ENCODE measurements around the gene TMEM247.

Gene TMEM247

GRCh38 chr2:46435353-46435752 is 44.0 kb upstream of the TMEM247 start:
- Histone ChIP-seq H3K4me3 (replicated peaks; ENCODE audit: low read depth, low read length) (no peak overlapping the region), H3K36me3 (ENCODE audit: control insufficient read depth, insufficient read depth, low read length) (no peaks in the 10 kb centered on the region), H3K27me3 (replicated peaks; ENCODE audit: control insufficient read depth, insufficient read depth, low read length) (no peaks in the 10 kb centered on the region; the same call in 1 of the 2 replicates)
- TF ChIP-seq CTCF (IDR thresholded peaks at IDR 0.05; ENCODE audit: insufficient read depth, low read length, poor library complexity, severe bottlenecking) = no peak
- no peak for DNase-seq (ENCODE audit: extremely low read depth, insufficient read length)

- DNase-seq (ENCODE audit: extremely low read depth, insufficient read length) = no peak
- no peak for TF ChIP-seq CTCF (IDR thresholded peaks at IDR 0.05; ENCODE audit: insufficient read depth, low read length, poor library complexity, severe bottlenecking)
- Histone ChIP-seq H3K36me3 (ENCODE audit: control insufficient read depth, insufficient read depth, low read length) (no peaks in the 10 kb centered on the region), H3K27me3 (replicated peaks; ENCODE audit: control insufficient read depth, insufficient read depth, low read length) (peaks cover 3% of the 10 kb centered on the region), H3K4me3 (replicated peaks; ENCODE audit: low read depth, low read length) (no peak overlapping the region)
Observed at GRCh38 chr2:46435796-46436360, 43.5 kb upstream of the TMEM247 start.

GRCh38 chr2:46436800-46437199 is 42.6 kb upstream of the TMEM247 start:
- no peak for DNase-seq (ENCODE audit: extremely low read depth, insufficient read length)
- no peak overlapping the region for H3K4me3 ChIP-seq (replicated peaks; ENCODE audit: low read depth, low read length)
- TF ChIP-seq CTCF (IDR thresholded peaks at IDR 0.05; ENCODE audit: insufficient read depth, low read length, poor library complexity, severe bottlenecking) = no peak
- H3K27me3 ChIP-seq (replicated peaks; ENCODE audit: control insufficient read depth, insufficient read depth, low read length) = peaks cover 3% of the 10 kb centered on the region
- H3K36me3 ChIP-seq (ENCODE audit: control insufficient read depth, insufficient read depth, low read length) = no peaks in the 10 kb centered on the region

- H3K27me3 ChIP-seq (replicated peaks; ENCODE audit: control insufficient read depth, insufficient read depth, low read length) = peaks cover 3% of the 10 kb centered on the region
- no peak for TF ChIP-seq CTCF (IDR thresholded peaks at IDR 0.05; ENCODE audit: insufficient read depth, low read length, poor library complexity, severe bottlenecking)
Observed at GRCh38 chr2:46438102-46438501, 41.3 kb upstream of the TMEM247 start.

GRCh38 chr2:46438794-46439193 is 40.6 kb upstream of the TMEM247 start:
- peaks cover 3% of the 10 kb centered on the region for H3K27me3 ChIP-seq (replicated peaks; ENCODE audit: control insufficient read depth, insufficient read depth, low read length)

More at GRCh38 chr2:46438102-46438501, 41.3 kb upstream of the TMEM247 start:
- no peak for DNase-seq (ENCODE audit: extremely low read depth, insufficient read length)
- no peak overlapping the region for H3K4me3 ChIP-seq (replicated peaks; ENCODE audit: low read depth, low read length)
- H3K36me3 ChIP-seq (ENCODE audit: control insufficient read depth, insufficient read depth, low read length) = no peaks in the 10 kb centered on the region

More at GRCh38 chr2:46438794-46439193, 40.6 kb upstream of the TMEM247 start:
- H3K4me3 ChIP-seq (replicated peaks; ENCODE audit: low read depth, low read length) = no peak overlapping the region
- no peak for DNase-seq (ENCODE audit: extremely low read depth, insufficient read length)
- TF ChIP-seq CTCF (IDR thresholded peaks at IDR 0.05; ENCODE audit: insufficient read depth, low read length, poor library complexity, severe bottlenecking) = no peak
- H3K36me3 ChIP-seq (ENCODE audit: control insufficient read depth, insufficient read depth, low read length) = no peaks in the 10 kb centered on the region

Data from GM06990 (cell line).